ENCODE measurements around the gene YPEL5. TPM values are rescaled to one million over a fixed set of nuclear protein-coding genes. Genes with fewer than 3 reads are reported as not detected.
A peak's percentile ranks its signal among the peaks of the same experiment; 100 is the strongest.

YPEL5 gene
- total RNA-seq, 1 experiment from 2014 or later, result 66.4 TPM

DNA sequence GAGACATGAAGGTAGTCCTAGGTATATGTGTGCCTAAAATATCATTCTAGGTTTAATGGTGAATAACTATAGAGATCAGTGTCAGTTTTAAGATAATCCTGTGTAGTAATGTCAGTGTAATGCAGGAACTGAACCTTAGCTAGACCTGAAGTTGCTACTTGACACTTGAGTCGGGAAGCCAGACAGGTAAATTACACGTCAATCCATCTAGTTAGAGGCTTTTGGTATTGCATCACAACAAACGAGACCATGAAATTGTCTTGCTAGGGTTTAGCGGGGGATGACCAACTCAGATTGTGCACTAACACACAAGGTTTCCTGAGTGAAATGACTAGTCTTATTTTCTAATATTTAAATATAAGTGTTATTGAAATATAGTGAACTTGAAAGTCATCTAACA is 2.0 kb downstream of the YPEL5 start:
- peaks cover 32% of the 10 kb centered on the region for H3K4me1 ChIP-seq (ENCODE audit: control insufficient read depth, insufficient read depth, low read length)
- intact Hi-C loops (cut with micrococcal nuclease; ENCODE audit: unreplicated experiment) (no loop called here), in situ Hi-C loops (cut with HindIII; ENCODE audit: low pct_unique_long_range_greater_than_20kb, low sequenced_read_pairs) (no loop called here)
- no peak for ATAC-seq
- ChIA-PET CTCF (no interaction called here), POLR2A (interaction anchor here (0.6 to 0.7 kb wide), 2 partner anchors 15 to 44 kb away, joined by 3 to 6 read pairs; no protein-coding TSS in a partner anchor)
- no peak for TF ChIP-seq REST (IDR thresholded peaks at IDR 0.05; ENCODE audit: insufficient read depth in 1 of 2, low read depth in 2 of 2, low read length in 1 of 2)
- TF ChIP-seq TCF7L2 (IDR thresholded peaks at IDR 0.05; ENCODE audit: low read depth, low read length), result no peak
- TF ChIP-seq SIN3A (IDR thresholded peaks at IDR 0.05; ENCODE audit: borderline replicate concordance, insufficient read depth, low read depth, low read length), result no peak
- TF ChIP-seq, protein P1, sequence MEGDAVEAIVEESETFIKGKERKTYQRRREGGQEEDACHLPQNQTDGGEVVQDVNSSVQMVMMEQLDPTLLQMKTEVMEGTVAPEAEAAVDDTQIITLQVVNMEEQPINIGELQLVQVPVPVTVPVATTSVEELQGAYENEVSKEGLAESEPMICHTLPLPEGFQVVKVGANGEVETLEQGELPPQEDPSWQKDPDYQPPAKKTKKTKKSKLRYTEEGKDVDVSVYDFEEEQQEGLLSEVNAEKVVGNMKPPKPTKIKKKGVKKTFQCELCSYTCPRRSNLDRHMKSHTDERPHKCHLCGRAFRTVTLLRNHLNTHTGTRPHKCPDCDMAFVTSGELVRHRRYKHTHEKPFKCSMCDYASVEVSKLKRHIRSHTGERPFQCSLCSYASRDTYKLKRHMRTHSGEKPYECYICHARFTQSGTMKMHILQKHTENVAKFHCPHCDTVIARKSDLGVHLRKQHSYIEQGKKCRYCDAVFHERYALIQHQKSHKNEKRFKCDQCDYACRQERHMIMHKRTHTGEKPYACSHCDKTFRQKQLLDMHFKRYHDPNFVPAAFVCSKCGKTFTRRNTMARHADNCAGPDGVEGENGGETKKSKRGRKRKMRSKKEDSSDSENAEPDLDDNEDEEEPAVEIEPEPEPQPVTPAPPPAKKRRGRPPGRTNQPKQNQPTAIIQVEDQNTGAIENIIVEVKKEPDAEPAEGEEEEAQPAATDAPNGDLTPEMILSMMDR (IDR thresholded peaks at IDR 0.05), result no peak
- TF ChIP-seq POLR2AphosphoS5 (IDR thresholded peaks at IDR 0.05; ENCODE audit: low read depth, low read length), result no peak
- H3K27me3 ChIP-seq (ENCODE audit: control insufficient read depth, insufficient read depth, low read length), result no peaks in the 10 kb centered on the region; the same call in 1 of the 2 replicates
- no peak for DNase-seq (ENCODE audit: low read depth, low spot score)
- peak overlapping the region; percentile 45; the same call in 1 of the 2 replicates for H3K27ac ChIP-seq (ENCODE audit: low read length)
- no peak overlapping the region; a peak in 1 of 4 replicates for H3K4me3 ChIP-seq (ENCODE audit: low read depth in 2 of 2, low read length in 2 of 2)
- TSS peak; percentile 61 for BruUV-seq (replicated peaks)
- H3K36me3 ChIP-seq (ENCODE audit: control insufficient read depth, insufficient read depth, low read length), result peaks cover 9% of the 10 kb centered on the region
- H3K9me3 ChIP-seq (ENCODE audit: control insufficient read depth, insufficient read depth, low read depth, low read length), result no peaks in the 10 kb centered on the region

- TF ChIP-seq SIN3A (IDR thresholded peaks at IDR 0.05; ENCODE audit: borderline replicate concordance, insufficient read depth, low read depth, low read length) (no peak), TCF7L2 (IDR thresholded peaks at IDR 0.05; ENCODE audit: low read depth, low read length) (no peak), POLR2AphosphoS5 (IDR thresholded peaks at IDR 0.05; ENCODE audit: low read depth, low read length) (no peak)
- TF ChIP-seq, protein P1 (IDR thresholded peaks at IDR 0.05), result no peak
- no peak overlapping the region for H3K27ac ChIP-seq (ENCODE audit: low read length)
- intact Hi-C loops (cut with micrococcal nuclease; ENCODE audit: unreplicated experiment), result no loop called here
- no peaks in the 10 kb centered on the region; the same call in 1 of the 2 replicates for H3K27me3 ChIP-seq (ENCODE audit: control insufficient read depth, insufficient read depth, low read length)
- H3K4me1 ChIP-seq (ENCODE audit: control insufficient read depth, insufficient read depth, low read length), result peaks cover 32% of the 10 kb centered on the region
- no TSS peak for BruUV-seq (replicated peaks)
- ChIA-PET CTCF (no interaction called here), POLR2A (no interaction called here)
- H3K36me3 ChIP-seq (ENCODE audit: control insufficient read depth, insufficient read depth, low read length), result peaks cover 9% of the 10 kb centered on the region
- ATAC-seq (no peak), DNase-seq (ENCODE audit: low read depth, low spot score) (no peak)
- H3K9me3 ChIP-seq (ENCODE audit: control insufficient read depth, insufficient read depth, low read depth, low read length), result no peaks in the 10 kb centered on the region
- in situ Hi-C loops (cut with HindIII; ENCODE audit: low pct_unique_long_range_greater_than_20kb, low sequenced_read_pairs), result no loop called here
- H3K4me3 ChIP-seq (ENCODE audit: low read depth in 2 of 2, low read length in 2 of 2), result no peak overlapping the region
Observed at GRCh38 chr2:30149513-30149912, 2.7 kb downstream of the YPEL5 start.

Data from Panc1 (cell line).